Ramos (cell line): ENCODE data around the gene CDK18.

Source experiments
- in situ Hi-C: fragments of 300-500 bp; cut with MboI; formaldehyde crosslinking; loops from one replicate; pipeline ENCODE4 v1.14.3; 2022; ENCODE audit warnings: low sequenced_read_pairs; ENCODE audit not compliant: unreplicated experiment

CDK18 gene

DNA sequence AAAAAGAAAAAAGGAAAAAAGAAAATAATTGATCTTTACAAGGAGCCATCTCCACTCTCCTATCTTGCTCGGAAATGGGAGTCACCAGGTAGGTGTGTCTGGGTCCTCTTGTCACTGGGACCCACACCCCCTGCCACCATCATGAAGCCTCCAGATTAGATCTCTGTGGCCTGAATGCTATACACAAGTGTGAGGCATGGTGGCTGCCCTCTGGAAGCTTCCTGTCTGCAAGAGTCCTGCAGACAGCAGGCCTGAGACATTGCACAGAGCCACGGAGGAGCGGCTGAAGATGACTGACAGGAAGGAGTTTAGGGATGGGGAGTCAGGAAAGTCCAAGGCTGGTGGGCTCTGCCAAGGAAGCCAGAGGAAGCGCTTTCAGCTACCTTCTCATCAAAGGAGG lies 16.2 kb downstream of the CDK18 start:
- in situ Hi-C loops, result loop anchor here (5.0 kb wide), 1 partner anchor 123 kb away; no protein-coding TSS in a partner anchor

DNA sequence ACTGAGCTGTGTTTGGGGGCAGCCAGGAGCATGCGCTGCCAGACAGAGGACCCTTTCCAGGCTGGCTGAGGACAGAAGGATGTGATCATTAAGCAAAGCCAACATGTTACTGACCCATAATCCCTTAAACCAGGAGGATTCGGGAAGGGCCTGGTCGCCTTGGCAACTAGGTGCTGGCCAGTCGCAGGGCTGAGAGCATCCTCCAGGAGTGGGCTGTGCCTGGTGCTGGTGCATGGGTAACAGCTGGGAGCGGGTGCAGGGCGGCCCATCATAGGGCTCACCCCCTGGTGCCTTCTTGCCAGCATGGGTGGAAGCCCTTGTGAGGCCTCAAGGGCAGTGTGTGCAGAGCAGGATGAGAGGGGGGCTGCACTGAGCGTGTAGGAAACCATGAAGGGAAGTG lies 17.2 kb downstream of the CDK18 start:
- in situ Hi-C loops, result loop anchor here (5.0 kb wide), 1 partner anchor 124 kb away; no protein-coding TSS in a partner anchor

DNA sequence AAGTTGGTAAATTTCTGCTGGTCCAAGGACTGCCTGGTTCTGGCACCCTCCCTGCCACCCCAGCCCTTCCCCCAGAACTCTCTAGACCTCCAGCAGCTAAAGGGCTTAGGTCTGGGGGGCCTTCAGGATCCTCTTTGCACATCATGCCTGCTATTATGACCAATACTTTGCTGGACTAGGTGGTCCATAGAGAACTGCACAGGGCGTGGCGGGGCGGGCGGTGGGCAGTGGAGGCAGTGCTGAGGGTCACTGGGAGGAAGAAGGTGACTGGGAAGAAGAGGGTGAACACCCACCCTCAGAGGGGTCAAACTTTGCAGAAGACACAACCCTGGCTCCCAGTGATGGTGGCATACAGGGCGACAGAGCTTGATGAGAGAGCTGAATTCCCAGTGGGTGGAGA lies 18.2 kb downstream of the CDK18 start:
- in situ Hi-C loops, result loop anchor here (5.0 kb wide), 1 partner anchor 125 kb away; no protein-coding TSS in a partner anchor

DNA sequence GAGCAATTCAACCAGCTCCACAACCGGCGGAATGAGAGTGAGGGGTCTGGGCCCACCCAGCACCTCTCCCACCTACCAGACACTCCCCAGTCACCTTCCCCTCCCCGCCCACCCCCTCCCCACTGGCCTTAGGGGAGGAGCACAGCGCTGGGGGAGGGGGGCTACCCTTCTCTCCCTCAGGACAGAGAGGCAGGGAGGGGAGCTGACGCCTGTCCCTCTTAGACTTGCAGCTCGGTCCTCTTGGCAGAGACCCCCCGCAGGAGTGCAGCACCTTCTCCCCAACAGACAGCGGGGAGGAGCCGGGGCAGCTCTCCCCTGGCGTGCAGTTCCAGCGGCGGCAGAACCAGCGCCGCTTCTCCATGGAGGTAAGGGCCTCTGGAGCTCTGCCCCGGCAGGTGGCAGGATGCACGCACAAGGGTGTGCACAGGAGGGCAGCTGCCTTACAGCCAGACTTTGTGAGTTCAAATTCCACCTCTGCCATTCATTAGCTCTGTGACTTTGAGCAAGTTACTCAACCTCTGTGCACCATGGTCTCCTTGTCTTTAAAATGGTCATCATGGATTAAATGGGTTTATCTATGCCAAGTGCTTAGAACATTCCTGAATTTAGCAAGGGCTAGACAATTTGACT lies 18.9 kb downstream of the CDK18 start:
- in situ Hi-C loops, result loop anchor here (5.0 kb wide), 1 partner anchor 126 kb away; no protein-coding TSS in a partner anchor

DNA sequence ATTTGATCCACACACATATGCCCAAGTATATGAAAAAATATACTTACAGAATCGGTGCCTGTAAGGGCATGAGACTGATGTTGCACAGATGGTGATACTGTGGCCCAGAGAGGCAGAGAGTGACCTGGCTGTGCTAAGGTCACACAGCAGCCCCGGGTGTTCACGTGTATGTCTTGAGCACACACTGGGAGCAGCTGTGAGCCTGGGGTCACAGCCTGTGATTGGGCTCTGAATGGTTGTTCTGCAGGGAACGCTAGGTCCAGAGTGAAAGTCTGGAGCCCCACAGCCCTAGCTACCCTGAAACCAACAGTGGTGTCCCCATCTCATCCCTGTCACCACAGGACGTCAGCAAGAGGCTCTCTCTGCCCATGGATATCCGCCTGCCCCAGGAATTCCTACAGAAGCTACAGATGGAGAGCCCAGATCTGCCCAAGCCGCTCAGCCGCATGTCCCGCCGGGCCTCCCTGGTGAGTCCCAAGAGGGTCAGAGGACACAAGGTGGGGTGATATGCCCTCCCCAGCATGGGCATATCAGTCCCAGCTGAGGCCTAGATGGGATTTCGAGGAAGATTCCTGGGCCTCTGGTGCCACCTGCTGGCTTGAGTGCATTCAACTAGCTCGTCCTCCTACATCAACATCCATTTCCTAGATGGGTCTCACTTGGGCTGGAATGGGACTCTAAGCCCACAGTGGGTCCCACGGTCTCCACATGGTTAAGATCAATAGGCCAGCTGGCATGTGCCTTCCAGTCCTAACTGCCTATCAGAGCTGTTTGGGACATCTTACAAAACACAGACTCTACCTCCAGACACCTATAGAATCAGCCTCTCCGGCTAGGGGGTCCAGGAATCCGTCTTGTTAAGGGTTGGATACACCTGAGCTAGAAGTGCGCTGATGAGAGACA lies 19.7 kb downstream of the CDK18 start:
- in situ Hi-C loops, result loop anchor here (5.0 kb wide), 1 partner anchor 127 kb away; no protein-coding TSS in a partner anchor

DNA sequence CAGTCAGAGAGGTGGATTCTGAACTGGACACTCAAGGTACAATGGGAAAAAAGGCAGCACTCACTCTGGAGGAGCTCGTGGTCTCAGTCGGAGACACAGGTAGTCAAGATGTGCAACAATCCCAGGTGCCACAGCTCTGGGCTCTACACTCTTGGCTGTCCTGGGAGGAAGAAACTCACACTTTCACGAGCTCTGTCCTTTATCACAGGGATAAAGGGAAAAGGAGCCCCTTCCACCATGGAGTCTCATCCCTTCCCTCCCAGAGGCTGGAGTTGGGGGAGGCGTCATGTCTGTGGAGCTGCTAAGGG lies 20.3 kb downstream of the CDK18 start:
- in situ Hi-C loops, result loop anchor here (5.0 kb wide), 1 partner anchor 127 kb away; no protein-coding TSS in a partner anchor

DNA sequence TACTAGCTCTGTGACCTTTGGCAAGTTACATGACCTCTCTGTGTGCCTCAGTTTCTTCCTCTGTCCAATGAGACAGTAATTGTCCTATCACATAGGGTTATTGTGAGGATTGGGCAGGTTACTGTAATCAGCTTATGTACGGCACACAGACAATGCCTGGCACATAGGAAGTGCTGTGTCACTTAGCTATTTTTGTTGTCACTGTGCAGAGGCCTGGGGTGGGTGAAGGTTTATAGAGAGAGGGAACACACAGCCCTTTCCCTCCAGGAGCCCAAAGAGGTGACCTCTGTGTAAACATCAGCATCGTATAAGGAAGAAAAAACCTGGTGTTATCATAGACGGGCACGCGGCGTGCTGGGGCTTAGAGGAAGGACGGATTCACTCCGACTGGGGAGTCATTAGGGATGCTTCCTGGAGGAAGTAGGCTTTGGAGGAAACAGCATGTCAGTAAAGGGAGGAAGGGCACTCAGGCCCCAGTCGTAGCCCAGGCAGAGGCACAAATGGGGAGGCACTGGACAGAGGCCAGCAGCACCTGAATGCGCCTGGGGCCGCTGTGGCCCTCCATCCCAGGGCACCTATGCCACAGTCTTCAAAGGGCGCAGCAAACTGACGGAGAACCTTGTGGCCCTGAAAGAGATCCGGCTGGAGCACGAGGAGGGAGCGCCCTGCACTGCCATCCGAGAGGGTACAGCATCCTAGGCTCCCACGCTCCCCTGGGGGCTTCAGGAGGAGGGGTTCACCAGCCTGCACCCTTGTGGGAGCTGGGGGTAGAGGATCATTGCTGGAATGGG lies 21.2 kb downstream of the CDK18 start:
- in situ Hi-C loops, result no loop called here

DNA sequence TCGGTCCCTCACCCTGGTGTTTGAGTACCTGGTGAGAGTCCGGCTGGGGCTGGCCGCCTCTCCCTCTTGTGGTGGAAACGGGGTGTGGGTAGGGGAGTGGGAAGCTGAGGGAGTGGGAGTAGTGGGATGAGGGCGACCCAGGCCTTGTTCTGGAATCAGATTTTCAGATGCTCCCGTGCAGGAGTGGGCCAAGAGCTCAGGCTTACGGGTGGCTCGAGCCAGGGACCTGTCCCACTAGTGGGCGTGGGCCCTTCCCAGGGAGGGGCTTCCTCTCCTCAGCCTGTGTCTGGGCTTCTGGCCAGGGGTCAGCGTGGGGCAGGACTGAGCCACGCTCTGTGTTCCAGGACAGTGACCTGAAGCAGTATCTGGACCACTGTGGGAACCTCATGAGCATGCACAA lies 22.0 kb downstream of the CDK18 start:
- in situ Hi-C loops, result no loop called here

DNA sequence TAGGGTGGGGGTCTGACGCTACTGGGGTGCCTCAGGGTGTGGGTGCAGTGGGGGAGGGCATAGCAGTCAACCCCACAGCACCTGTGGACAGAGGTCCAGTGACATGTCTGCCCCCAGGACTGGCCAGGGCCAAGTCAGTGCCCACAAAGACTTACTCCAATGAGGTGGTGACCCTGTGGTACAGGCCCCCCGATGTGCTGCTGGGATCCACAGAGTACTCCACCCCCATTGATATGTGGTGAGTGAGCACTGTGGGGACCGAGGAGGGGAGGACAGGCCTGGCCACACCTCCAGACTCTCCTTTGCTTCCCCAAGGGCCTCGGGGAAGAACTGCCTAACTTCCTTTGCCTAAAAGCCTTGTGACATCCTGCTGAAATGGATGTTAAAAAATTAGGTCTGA lies 23.5 kb downstream of the CDK18 start:
- in situ Hi-C loops, result no loop called here

DNA sequence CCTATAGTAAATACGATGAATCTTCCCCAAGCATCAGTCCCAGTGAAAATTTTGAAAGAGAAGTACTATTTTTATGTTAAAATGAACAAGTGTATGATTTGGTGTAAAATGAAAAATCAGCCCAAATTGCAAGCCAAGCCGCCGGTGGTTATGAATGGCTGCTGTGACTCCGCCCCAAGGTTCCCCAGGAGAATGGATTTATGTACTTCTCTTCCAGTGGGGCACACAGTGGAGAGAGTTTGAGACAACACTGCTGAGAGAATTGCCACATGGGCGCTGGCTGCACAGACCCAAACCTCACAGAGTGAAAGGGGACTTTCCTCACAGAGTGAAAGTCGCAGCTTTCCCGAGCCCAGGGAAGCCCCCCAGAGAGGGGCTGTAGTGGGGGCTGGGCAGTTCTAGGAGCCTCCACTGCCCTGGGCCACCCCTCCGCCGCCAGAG lies 24.0 kb downstream of the CDK18 start:
- in situ Hi-C loops, result no loop called here

DNA sequence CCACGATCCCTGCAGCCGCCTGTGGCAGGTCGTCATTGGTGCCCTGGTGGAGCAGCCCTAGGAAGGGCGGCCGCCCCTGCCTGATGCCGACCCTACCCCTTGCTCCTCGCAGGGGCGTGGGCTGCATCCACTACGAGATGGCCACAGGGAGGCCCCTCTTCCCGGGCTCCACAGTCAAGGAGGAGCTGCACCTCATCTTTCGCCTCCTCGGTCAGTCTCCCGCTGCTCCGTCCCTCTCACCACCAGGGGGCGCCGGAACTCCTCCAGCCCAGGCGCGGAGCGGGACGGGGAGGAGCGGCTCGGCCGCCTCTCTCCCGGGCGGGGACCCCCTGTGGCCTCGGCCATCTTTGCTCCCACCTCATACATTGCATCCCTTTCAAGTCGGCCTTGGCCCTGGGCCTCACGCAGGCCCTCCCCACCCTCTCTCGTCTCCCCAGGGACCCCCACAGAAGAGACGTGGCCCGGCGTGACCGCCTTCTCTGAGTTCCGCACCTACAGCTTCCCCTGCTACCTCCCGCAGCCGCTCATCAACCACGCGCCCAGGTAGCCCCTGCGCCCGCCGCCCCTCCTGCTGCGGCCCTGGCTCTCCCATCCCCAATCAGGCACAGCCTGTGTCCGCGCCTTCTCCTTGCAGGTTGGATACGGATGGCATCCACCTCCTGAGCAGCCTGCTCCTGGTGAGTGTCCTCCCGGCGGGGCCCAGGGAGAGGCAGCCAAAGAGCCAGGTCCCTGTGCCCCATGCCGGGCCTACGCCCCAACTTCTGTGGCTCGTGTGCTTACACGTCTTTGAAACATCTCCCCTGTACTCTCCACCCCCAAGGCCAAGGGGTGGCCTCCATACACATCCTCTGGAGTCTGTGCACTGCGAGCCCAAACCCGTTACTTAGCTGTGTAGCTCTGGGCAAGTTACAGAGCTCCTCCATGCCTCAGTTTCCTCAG lies 24.7 kb downstream of the CDK18 start:
- in situ Hi-C loops, result no loop called here

DNA sequence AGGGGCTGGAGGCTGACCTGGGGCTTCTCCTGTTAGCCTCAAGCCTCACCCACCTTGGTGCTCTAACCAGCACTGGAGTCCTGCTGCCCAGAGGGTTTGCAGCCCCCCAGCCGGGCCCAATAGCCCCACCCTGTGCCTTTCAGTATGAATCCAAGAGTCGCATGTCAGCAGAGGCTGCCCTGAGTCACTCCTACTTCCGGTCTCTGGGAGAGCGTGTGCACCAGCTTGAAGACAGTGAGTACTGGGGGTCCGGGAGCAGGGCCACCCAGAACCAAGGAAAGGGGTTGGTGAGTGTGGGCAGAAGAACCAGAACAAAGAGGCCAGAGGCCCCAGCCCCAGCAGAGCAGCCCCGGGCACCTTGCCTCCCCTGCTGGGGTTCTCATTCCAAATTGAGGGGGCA lies 25.6 kb downstream of the CDK18 start:
- in situ Hi-C loops, result no loop called here

DNA sequence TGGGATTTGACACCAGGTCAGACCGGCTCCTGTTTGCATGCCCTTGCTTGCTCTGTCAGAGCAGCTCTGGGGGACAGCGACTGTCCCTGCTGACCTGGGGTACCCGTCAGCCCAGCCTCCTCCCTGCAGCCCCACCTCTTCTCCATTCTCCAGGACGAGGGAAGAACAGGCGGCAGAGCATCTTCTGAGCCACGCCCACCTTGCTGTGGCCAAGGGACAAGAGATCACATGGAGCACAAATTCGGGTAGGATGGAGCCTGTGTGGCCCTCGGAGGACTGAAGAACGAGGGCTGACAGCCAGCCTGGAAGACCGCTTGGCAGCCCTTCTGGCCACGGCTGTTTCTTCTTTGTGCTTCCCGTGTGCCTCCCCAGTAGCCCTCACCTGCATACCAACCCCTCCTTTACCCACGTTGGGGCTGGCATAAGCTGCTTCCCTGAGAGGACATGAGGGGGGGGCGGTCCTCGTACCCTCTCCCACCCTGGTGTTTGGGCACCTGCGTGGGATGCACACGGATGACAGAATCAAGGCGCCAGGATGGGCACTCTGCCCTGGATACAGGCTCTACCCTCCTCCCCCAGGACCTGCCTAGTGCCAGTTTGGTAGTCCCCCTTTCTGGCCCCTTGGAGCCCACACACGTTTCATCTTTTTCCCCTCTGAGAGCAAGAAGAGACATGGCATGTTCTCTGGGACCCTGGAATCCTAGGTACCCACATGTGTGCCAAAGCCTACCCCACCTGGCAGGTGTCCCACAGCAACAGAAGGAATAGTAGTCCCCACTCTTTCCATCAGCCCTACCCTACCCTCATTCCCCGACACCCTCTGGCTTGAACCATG lies 26.9 kb downstream of the CDK18 start:
- in situ Hi-C loops, result no loop called here

DNA sequence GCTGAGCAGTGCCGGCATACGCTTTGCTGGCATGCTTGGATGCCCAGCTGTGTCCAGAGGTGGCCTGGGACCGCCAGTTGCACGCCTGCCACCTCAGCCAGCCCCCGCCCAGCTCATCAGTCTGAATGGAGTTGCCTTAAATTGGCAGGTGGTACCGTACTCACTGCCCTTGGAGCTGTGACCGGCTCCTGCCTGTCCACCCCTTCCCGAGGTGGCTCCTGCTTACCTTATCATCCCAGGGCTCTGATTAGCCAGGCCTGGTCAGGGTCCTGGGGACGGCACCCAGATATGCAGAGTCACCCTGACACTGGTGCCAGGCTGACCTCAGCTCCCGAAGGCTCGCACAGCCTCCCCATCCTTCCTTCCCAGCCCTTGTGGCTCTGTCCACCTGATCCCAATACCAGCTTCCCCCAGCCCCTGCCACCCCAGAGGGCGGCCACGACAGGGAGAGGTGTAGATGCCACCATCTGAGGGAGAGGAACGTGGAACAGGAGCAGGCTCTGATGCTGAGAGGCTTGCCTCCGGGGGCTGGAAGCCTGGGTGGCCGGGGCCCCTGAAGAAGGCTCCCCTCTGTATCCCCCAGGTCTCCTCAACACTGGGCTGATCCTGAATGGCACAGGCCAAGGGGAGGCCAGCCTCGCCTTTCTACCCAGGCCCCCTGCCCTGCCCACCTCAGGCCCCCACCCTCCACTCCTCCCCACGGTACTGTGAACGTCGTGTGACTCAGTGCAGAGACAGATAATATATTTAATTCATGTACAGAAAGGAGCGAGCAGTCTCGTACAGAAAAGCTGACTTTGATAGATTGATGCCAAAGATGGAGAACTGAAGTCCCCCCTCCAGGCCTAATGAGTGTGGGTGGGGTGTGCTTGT lies 27.8 kb downstream of the CDK18 start:
- in situ Hi-C loops, result no loop called here

DNA sequence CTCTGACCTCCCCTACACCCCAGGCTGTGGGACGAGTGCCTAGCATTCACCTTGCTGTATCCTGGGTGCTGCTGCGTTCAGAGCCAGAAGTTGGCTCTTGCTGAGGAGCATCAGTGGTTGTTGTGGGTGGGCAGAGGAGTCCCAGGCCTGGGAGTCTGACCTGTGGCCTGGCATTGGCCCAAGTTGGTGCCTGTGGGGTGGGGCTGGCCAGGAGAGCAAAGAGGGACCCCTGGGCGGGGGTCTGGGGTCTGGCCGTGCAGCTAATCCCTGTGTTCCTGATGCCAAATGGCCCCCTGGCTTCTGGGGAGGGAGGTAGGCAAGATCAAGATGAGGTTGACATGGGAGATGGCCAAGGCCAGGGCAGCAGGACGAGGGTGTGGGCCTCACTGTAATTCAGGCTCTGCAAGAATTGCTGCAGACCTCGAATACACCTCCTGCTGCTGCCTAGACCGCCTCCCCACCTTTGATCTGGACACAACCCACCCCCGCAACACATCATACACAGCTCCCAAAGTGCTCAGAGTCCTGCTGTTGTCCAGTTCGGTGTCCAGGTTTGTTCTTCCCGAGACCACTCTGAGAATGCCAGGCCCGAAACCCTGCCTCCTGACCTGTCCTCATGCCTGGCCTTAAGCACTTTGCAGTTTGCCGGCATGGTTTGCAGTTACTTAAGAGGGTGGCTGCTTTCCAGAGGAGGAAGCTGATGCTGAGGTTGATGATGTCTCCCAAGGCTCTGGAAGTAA lies 28.7 kb downstream of the CDK18 start:
- in situ Hi-C loops, result no loop called here

DNA sequence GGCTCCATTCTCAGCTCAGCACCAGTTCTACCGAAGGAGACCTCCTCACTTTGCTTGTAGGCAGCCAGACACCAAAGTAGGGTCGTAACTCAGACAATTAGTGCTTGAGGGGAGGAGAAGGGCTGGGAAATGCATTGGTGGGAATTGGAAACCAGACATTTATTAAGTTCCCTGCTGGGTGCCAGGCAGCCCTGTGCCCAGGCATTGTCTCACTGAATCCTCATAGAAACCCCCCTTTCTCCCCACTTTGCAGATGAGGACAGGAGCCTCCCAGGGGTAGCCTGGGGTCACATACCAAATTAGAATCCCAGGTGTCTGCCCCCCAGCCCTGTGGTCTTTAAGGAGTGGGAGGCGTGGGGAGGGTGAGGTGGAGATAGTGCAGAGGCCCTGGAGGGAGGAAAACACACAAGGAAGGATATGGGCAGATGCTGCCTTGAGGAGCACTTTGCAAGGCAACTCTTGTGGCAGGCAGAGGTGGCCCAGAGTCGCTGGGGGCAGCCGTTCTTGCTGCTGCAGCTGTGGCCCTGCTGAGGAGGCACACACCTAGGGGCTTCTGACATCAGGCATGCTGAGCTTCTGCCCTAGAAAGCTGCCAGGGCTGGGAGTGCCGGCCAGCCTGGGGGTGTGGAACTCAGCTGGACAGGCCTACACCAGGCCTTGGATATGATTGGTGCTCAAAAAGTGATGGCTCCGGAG lies 29.4 kb downstream of the CDK18 start:
- in situ Hi-C loops, result no loop called here
